HepG2 (cell line): ENCODE results near the gene ADGRL1. TPM values are rescaled to one million over a fixed set of nuclear protein-coding genes. Genes with fewer than 3 reads are reported as not detected.

ENCODE experiments used
- FOXM1 ChIP-seq: sonication (generic); formaldehyde crosslinking; IDR thresholded peaks from 2 replicates; pipeline ENCODE4 v1.5.0; 2020; ENCODE audit warnings: missing genetic modification reagents
- HDAC2 ChIP-seq: sonication (generic); formaldehyde crosslinking; IDR thresholded peaks from 2 replicates; pipeline ENCODE4 v1.4.0; 2020; ENCODE audit warnings: missing genetic modification reagents
- KDM5B ChIP-seq: sonication (generic); formaldehyde crosslinking; IDR thresholded peaks from 2 replicates; pipeline ENCODE4 v1.4.0; 2020; ENCODE audit warnings: missing genetic modification reagents, mild to moderate bottlenecking, borderline replicate concordance
- KMT2B ChIP-seq: IDR thresholded peaks from 2 replicates; pipeline ENCODE4 v1.6.1; 2016; ENCODE audit warnings: missing genetic modification reagents, missing compliant biosample characterization
- MYNN ChIP-seq: sonication (generic); formaldehyde crosslinking; IDR thresholded peaks from 2 replicates; pipeline ENCODE4 v1.4.0; 2020; ENCODE audit warnings: mild to moderate bottlenecking, low read depth, missing genetic modification reagents
- POLR2AphosphoS5 ChIP-seq: IDR thresholded peaks from 2 replicates; pipeline ENCODE4 v1.6.1; 2012; ENCODE audit warnings: low read depth, low read length
- RELA ChIP-seq: sonication (generic); formaldehyde crosslinking; IDR thresholded peaks from 2 replicates; pipeline ENCODE4 v1.4.0; 2020; ENCODE audit warnings: missing genetic modification reagents
- SIX4 ChIP-seq: sonication (generic); formaldehyde crosslinking; IDR thresholded peaks from 2 replicates; pipeline ENCODE4 v1.4.0; 2020; ENCODE audit warnings: missing genetic modification reagents
- TGIF2 ChIP-seq: IDR thresholded peaks from 2 replicates; pipeline ENCODE4 v1.6.1; 2016; ENCODE audit warnings: control low read depth, missing compliant biosample characterization
- TMF1 ChIP-seq: sonication (generic); formaldehyde crosslinking; IDR thresholded peaks from 2 replicates; pipeline ENCODE4 v1.8.1; 2022; ENCODE audit warnings: low read depth, missing genetic modification reagents
- XBP1 ChIP-seq: sonication (generic); formaldehyde crosslinking; IDR thresholded peaks from 2 replicates; pipeline ENCODE4 v1.5.0; 2020; ENCODE audit warnings: missing genetic modification reagents
- ZEB1 ChIP-seq: IDR thresholded peaks from 2 replicates; pipeline ENCODE4 v1.6.1; 2012; ENCODE audit warnings: mild to moderate bottlenecking, low read depth, inconsistent platforms; ENCODE audit not compliant: insufficient replicate concordance
- ZNF354B ChIP-seq: sonication (generic); formaldehyde crosslinking; IDR thresholded peaks from 2 replicates; pipeline ENCODE4 v1.8.0; 2022; ENCODE audit warnings: mild to moderate bottlenecking, missing genetic modification reagents
- ZNF501 ChIP-seq: sonication (generic); formaldehyde crosslinking; IDR thresholded peaks from 2 replicates; pipeline ENCODE4 v1.5.1; 2020; ENCODE audit warnings: mild to moderate bottlenecking, moderate library complexity, missing genetic modification reagents
- polyA plus RNA-seq, 8 experiments: library from polyadenylated mRNA; depleted of rRNA in 3 of 8; stranded (reverse) in 7 of 8; unstranded in 1 of 8; fragments of >200 nt; fragmentation: Illumina TruSeq in 4 of 8; extraction: Trizol in 4 of 8; gene quantifications; 2 replicates each; pipeline versions ENCODE4 v1.2.1 to v1.2.3, GENCODE V29; 2011 to 2016; ENCODE audit warnings: low read depth in 4 of 8, missing spikeins in 1 of 8, mixed read lengths in 1 of 8; ENCODE audit not compliant: insufficient read depth in 1 of 8
- total RNA-seq, 5 experiments: library from RNA; depleted of rRNA; stranded (reverse); fragments of >200 nt; fragmentation: Illumina TruSeq; extraction: Trizol; gene quantifications; 2 replicates each; pipeline ENCODE4 v1.2.3, GENCODE V29; 2016; ENCODE audit warnings: low read depth in 1 of 5
- TF ChIP-seq, protein P1 (sequence below): sonication (generic); formaldehyde crosslinking; IDR thresholded peaks from 2 replicates; pipeline ENCODE4 v1.5.0; 2020; ENCODE audit warnings: missing genetic modification reagents, mild to moderate bottlenecking, borderline replicate concordance
- TF ChIP-seq, protein P2 (sequence below): sonication (generic); formaldehyde crosslinking; IDR thresholded peaks from 2 replicates; pipeline ENCODE4 v1.4.0; 2020; ENCODE audit warnings: missing genetic modification reagents
- TF ChIP-seq, protein P3 (sequence below): sonication (generic); formaldehyde crosslinking; IDR thresholded peaks from 2 replicates; pipeline ENCODE4 v1.5.1; 2020; ENCODE audit warnings: mild to moderate bottlenecking, missing genetic modification reagents, moderate library complexity
- TF ChIP-seq, protein P4 (sequence below): fragments of 450-650 bp; IDR thresholded peaks from 2 replicates; pipeline ENCODE4 v1.6.1; 2016
- TF ChIP-seq, protein P5 (sequence below): sonication (generic); formaldehyde crosslinking; IDR thresholded peaks from 2 replicates; pipeline ENCODE4 v1.8.1; 2022; ENCODE audit warnings: low read depth, mild to moderate bottlenecking, missing genetic modification reagents

Gene ADGRL1
- total and polyA plus RNA-seq, 2 of the 13 experiments (the other 11 are each of a cell fraction or from before 2014, with no cell fraction given) = 0.49 to 1.7 TPM

DNA sequence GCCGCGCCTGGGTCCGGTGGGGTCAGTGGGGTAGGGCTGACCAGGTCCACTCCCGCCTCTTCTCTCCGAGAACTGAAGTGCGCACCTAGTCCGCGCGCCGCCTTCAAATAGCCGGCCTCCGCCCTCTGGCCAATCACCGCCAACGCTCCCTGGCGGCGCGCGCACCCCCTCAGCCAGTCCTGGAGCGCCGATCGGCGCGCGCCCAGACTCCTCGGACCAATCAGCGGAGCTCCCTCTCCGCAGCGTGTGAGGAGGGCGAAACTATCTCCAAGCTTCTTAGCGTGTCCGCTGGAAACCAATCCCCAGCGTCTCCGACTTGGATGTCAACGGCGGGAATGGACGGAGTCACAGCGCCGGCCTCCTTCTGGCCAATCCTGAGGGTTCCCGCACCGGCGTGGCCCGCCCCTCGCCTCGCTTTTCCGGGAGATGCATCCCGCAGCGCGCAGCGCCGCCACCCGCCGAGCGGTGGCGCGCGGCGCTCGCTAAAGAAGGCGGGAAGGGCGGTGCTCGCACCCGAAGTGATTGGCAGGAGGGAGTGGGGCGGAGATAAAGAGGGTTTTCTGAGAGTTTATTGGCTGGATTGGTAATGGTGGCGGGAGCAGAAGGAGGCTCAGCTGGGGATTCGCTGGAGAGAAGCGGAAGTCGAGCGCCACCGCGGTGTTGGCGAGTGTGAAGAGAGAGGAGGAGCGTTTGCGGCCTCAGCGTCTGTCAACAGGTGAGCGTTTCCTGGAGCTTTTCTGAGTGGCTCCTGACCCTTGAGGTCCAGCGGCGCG, 69.3 kb downstream of the ADGRL1 start, which contains the start of gene ASF1B (continued):
- TF ChIP-seq ZEB1 (no peak), RELA (CRISPR knock-in tag) (no peak), KMT2B (CRISPR knock-in tag) (peak; percentile 40; the same call in 1 of the 2 replicates), FOXM1 (CRISPR knock-in tag) (no peak), TGIF2 (CRISPR knock-in tag) (peak; percentile 87), ZNF354B (CRISPR knock-in tag) (peak; percentile 94; the same call in 1 of the 2 replicates), HDAC2 (CRISPR knock-in tag) (peak; percentile 60; the same call in 1 of the 2 replicates), SIX4 (0 out of 2 replicates have a peak, but pooled peaks have one; percentile 8), ZNF501 (peak; percentile 91), POLR2AphosphoS5 (peak; percentile 92), XBP1 (CRISPR knock-in tag) (no peak), KDM5B (CRISPR knock-in tag) (peak; percentile 68; the same call in 1 of the 2 replicates), TMF1 (CRISPR knock-in tag) (peak; percentile 44; the same call in 1 of the 2 replicates), MYNN (CRISPR knock-in tag) (no peak)
- TF ChIP-seq, protein P1, sequence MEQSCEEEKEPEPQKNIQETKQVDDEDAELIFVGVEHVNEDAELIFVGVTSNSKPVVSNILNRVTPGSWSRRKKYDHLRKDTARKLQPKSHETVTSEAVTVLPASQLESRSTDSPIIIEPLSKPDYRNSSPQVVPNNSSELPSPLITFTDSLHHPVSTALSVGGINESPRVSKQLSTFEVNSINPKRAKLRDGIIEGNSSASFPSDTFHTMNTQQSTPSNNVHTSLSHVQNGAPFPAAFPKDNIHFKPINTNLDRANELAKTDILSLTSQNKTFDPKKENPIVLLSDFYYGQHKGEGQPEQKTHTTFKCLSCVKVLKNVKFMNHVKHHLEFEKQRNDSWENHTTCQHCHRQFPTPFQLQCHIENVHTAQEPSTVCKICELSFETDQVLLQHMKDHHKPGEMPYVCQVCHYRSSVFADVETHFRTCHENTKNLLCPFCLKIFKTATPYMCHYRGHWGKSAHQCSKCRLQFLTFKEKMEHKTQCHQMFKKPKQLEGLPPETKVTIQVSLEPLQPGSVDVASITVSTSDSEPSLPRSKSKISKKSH (CRISPR knock-in tag) = no peak; the same call in 1 of the 2 replicates
- TF ChIP-seq, protein P2, sequence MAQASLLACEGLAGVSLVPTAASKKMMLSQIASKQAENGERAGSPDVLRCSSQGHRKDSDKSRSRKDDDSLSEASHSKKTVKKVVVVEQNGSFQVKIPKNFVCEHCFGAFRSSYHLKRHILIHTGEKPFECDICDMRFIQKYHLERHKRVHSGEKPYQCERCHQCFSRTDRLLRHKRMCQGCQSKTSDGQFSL (CRISPR knock-in tag) = no peak
- TF ChIP-seq, protein P3, sequence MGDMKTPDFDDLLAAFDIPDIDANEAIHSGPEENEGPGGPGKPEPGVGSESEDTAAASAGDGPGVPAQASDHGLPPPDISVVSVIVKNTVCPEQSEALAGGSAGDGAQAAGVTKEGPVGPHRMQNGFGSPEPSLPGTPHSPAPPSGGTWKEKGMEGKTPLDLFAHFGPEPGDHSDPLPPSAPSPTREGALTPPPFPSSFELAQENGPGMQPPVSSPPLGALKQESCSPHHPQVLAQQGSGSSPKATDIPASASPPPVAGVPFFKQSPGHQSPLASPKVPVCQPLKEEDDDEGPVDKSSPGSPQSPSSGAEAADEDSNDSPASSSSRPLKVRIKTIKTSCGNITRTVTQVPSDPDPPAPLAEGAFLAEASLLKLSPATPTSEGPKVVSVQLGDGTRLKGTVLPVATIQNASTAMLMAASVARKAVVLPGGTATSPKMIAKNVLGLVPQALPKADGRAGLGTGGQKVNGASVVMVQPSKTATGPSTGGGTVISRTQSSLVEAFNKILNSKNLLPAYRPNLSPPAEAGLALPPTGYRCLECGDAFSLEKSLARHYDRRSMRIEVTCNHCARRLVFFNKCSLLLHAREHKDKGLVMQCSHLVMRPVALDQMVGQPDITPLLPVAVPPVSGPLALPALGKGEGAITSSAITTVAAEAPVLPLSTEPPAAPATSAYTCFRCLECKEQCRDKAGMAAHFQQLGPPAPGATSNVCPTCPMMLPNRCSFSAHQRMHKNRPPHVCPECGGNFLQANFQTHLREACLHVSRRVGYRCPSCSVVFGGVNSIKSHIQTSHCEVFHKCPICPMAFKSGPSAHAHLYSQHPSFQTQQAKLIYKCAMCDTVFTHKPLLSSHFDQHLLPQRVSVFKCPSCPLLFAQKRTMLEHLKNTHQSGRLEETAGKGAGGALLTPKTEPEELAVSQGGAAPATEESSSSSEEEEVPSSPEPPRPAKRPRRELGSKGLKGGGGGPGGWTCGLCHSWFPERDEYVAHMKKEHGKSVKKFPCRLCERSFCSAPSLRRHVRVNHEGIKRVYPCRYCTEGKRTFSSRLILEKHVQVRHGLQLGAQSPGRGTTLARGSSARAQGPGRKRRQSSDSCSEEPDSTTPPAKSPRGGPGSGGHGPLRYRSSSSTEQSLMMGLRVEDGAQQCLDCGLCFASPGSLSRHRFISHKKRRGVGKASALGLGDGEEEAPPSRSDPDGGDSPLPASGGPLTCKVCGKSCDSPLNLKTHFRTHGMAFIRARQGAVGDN (CRISPR knock-in tag) = peak; percentile 87
- TF ChIP-seq, protein P4, sequence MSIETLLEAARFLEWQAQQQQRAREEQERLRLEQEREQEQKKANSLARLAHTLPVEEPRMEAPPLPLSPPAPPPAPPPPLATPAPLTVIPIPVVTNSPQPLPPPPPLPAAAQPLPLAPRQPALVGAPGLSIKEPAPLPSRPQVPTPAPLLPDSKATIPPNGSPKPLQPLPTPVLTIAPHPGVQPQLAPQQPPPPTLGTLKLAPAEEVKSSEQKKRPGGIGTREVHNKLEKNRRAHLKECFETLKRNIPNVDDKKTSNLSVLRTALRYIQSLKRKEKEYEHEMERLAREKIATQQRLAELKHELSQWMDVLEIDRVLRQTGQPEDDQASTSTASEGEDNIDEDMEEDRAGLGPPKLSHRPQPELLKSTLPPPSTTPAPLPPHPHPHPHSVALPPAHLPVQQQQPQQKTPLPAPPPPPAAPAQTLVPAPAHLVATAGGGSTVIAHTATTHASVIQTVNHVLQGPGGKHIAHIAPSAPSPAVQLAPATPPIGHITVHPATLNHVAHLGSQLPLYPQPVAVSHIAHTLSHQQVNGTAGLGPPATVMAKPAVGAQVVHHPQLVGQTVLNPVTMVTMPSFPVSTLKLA = peak; percentile 73
- TF ChIP-seq, protein P5, sequence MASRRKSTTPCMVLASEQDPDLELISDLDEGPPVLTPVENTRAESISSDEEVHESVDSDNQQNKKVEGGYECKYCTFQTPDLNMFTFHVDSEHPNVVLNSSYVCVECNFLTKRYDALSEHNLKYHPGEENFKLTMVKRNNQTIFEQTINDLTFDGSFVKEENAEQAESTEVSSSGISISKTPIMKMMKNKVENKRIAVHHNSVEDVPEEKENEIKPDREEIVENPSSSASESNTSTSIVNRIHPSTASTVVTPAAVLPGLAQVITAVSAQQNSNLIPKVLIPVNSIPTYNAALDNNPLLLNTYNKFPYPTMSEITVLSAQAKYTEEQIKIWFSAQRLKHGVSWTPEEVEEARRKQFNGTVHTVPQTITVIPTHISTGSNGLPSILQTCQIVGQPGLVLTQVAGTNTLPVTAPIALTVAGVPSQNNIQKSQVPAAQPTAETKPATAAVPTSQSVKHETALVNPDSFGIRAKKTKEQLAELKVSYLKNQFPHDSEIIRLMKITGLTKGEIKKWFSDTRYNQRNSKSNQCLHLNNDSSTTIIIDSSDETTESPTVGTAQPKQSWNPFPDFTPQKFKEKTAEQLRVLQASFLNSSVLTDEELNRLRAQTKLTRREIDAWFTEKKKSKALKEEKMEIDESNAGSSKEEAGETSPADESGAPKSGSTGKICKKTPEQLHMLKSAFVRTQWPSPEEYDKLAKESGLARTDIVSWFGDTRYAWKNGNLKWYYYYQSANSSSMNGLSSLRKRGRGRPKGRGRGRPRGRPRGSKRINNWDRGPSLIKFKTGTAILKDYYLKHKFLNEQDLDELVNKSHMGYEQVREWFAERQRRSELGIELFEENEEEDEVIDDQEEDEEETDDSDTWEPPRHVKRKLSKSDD = no peak
